Astrocyte of the cerebellum (primary cell): ENCODE data around the gene TIGD1.

Experiments
- DNase-seq: peaks from one replicate; pipeline ENCODE4 v3.0.0-alpha.2; 2011; ENCODE audit warnings: low read depth
- H3K4me3 ChIP-seq: 2 replicates; pipeline ENCODE4 v1.5.1; 2011; ENCODE audit warnings: mild to moderate bottlenecking, low read depth, low read length, moderate library complexity
- in situ Hi-C: cut with HindIII; loops from 2 replicates; pipeline ENCODE4 v1.10.0; 2017; ENCODE audit warnings: low sequenced_read_pairs
- TF ChIP-seq, protein P1 (sequence below): IDR thresholded peaks from 2 replicates; pipeline ENCODE4 v1.5.1; 2012; ENCODE audit warnings: low read length, low read depth, moderate library complexity, mild to moderate bottlenecking; ENCODE audit errors: missing control alignments

Gene TIGD1

DNA sequence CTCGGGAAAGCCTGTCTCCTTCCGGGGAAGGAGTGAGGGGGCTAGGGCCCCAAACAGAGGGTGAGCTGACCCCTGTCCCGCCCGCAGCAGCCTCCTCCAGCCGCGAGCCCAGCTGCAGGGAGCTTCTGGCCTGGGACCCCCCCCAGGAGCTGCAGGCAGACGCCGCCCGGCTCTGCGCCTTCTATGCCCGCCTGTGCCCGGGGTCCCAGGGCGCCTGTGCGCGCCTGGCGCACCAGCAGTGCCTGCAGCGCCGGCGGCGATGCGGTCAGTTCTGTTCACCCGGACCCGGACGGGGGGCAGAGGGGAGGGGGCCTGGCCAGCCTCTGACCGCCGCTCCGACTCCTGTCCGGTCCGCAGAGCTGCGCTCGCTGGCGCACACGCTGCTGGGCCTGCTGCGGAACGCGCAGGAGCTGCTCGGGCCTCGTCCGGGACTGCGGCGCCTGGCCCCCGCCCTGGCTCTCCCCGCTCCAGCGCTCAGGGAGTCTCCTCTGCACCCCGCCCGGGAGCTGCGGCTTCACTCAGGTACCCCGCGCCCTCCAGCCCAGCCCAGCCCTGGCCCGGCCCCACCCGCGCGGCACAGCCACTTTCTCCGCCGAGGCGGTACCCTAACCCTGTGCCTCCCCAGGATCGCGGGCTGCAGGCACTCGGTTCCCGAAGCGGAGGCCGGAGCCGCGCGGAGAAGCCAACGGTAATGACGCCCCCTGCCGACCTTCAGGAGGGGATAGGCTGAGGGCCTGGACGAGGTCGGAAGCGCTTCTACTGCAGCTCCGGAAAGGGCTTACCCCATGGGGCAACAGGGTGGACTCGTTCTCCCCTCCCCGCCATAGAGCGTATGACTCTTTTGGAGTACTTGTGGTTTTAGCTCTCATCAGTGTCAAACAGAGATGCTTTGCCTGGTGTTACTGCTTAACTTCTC is 26.4 kb downstream of the TIGD1 start:
- DNase-seq = no peak
- in situ Hi-C loops = no loop called here
- peak overlapping the region; percentile 16 for H3K4me3 ChIP-seq
- TF ChIP-seq, protein P1, sequence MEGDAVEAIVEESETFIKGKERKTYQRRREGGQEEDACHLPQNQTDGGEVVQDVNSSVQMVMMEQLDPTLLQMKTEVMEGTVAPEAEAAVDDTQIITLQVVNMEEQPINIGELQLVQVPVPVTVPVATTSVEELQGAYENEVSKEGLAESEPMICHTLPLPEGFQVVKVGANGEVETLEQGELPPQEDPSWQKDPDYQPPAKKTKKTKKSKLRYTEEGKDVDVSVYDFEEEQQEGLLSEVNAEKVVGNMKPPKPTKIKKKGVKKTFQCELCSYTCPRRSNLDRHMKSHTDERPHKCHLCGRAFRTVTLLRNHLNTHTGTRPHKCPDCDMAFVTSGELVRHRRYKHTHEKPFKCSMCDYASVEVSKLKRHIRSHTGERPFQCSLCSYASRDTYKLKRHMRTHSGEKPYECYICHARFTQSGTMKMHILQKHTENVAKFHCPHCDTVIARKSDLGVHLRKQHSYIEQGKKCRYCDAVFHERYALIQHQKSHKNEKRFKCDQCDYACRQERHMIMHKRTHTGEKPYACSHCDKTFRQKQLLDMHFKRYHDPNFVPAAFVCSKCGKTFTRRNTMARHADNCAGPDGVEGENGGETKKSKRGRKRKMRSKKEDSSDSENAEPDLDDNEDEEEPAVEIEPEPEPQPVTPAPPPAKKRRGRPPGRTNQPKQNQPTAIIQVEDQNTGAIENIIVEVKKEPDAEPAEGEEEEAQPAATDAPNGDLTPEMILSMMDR = peak; percentile 28

GRCh38 chr2:232523402-232523681 is 27.0 kb downstream of the TIGD1 start:
- no peak overlapping the region for H3K4me3 ChIP-seq
- in situ Hi-C loops = no loop called here
- TF ChIP-seq, protein P1 = no peak
- no peak for DNase-seq

DNA sequence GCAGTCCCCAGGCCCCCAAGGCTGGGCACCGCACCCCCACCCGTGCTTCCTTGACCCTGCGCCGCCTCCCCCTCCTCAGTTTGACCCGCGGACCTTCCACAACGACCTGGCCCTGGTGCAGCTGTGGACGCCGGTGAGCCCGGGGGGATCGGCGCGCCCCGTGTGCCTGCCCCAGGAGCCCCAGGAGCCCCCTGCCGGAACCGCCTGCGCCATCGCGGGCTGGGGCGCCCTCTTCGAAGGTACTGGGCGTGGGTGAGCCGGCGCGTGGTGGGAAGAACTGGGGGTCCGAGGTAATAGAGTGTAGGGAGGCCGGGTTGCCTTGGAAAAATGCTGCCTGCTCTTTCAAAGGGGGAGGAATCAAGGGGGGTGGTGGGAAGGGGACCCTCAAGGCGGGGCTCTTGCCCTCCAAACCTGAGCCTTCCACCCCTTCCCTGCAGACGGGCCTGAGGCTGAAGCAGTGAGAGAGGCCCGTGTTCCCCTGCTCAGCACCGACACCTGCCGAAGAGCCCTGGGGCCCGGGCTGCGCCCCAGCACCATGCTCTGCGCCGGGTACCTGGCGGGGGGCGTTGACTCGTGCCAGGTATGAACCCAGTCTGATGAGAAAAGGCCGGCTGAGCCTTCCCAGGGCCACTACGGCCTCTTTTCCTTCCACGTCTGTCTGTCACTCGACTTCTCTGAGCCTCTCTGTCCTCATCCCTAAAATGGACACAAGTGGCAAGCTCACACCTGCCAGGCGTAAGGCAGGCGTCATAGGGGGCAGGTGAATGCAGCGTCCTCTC is 27.5 kb downstream of the TIGD1 start:
- TF ChIP-seq, protein P1 = no peak
- DNase-seq = no peak
- H3K4me3 ChIP-seq = no peak overlapping the region
- in situ Hi-C loops = no loop called here

DNA sequence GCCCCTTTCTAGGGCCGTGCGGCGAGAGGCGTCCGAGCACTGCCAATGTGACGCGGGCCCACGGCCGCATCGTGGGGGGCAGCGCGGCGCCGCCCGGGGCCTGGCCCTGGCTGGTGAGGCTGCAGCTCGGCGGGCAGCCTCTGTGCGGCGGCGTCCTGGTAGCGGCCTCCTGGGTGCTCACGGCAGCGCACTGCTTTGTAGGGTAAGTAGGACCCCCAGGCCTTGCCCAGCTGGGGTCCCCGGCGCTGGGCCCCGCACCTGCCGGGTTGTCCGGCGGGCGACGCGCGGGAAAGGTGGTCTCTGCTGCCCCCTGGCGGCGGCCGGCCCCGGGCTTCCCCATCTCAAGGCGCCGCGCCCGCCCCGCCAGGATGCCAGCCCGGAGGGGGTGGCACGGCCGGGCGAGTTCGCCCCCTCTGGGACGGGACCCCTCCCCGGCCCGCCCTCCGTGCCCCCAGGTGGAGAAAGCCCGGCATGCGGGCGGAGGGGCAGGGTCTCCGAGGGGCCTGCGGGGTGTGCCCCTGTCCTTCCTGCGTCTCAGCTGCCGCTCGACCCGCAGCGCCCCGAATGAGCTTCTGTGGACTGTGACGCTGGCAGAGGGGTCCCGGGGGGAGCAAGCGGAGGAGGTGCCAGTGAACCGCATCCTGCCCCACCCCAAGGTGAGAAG is 28.3 kb downstream of the TIGD1 start:
- no peak for DNase-seq
- in situ Hi-C loops = no loop called here
- TF ChIP-seq, protein P1 = peak; percentile 55
- no peak overlapping the region for H3K4me3 ChIP-seq

GRCh38 chr2:232521098-232521497 is 29.3 kb downstream of the TIGD1 start:
- TF ChIP-seq, protein P1 = no peak
- DNase-seq = no peak
- in situ Hi-C loops = no loop called here
- H3K4me3 ChIP-seq = no peak overlapping the region

DNA sequence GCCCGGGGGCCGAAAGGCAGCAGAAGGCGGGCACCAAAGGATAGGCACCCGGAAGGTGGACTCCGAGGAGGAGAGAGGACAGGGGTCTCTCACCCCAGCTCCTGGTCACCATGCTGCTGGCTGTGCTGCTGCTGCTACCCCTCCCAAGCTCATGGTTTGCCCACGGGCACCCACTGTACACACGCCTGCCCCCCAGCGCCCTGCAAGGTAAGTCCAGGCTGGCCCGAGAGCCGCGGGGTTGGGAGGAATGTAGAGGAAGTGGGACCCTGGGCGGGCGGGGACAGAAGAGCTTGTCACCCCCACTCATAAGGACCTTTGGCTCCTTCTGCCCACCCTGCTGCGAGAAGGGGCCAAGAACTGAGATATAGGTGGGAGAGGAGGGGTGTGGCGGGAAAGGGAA is 29.9 kb downstream of the TIGD1 start:
- in situ Hi-C loops = no loop called here
- DNase-seq = no peak
- TF ChIP-seq, protein P1 = no peak
- H3K4me3 ChIP-seq = no peak overlapping the region
